ENCODE results near the gene POLR2C. TPM values are rescaled to one million over a fixed set of nuclear protein-coding genes. Genes with fewer than 3 reads are reported as not detected.

POLR2C gene
- total and polyA plus RNA-seq, 2 of the 13 experiments (the other 11 are each of a cell fraction or from before 2014, with no cell fraction given), result 104 to 216 TPM

DNA sequence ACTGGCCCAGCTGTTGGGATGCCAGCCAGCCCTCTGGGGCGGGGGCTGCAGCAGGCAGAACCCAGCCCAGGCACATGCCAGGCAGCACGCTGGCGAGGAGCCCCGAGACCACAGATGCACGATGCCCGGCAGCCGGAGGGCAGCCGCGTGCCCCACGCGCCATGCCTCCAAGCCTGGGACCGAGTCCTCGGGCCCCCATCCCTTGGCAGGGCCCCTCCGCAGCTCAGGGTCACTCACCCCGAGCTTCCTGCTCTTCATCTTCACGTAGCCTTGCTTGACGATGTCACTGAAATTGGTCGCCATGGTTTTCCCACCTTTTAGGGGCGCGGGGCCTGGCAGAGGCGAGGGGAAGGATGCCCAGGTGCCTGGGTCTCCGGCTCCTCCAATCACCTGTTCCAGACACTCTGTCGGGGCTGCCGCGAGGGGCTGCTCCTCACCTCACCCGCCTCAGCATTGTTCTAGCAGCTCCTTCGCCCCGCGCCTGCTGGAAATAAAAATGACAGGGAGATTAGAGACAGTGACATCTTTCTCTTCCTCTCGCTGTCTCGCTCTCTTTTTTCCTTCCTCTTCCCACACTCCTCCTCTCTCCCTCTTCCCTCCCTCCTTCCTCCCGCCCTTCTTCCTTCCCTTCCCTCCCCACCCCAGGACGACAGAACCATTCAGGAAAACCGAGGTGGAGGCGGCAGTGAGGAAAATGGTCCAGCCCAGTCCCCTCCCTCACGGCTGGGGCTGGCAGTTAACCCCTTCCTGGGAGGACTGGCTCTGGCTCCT lies 16.9 kb downstream of the POLR2C start (continued):
- TF ChIP-seq FOXP1 (IDR thresholded peaks at IDR 0.05) (no peak), FOXP1 (CRISPR knock-in tag; IDR thresholded peaks at IDR 0.05) (no peak), ZFP62 (CRISPR knock-in tag; IDR thresholded peaks at IDR 0.05) (no peak), CC2D1A (CRISPR knock-in tag; IDR thresholded peaks at IDR 0.05) (no peak), ZBTB20 (CRISPR knock-in tag; IDR thresholded peaks at IDR 0.05; ENCODE audit: borderline replicate concordance, low read depth) (no peak), BHLHE40 (IDR thresholded peaks at IDR 0.05; ENCODE audit: low read length) (peak; percentile 52; the same call in 1 of the 2 replicates), ZNF354B (CRISPR knock-in tag; IDR thresholded peaks at IDR 0.05) (no peak), ZNF777 (CRISPR knock-in tag; IDR thresholded peaks at IDR 0.05) (peak; percentile 47; the same call in 1 of the 2 replicates), HDAC1 (CRISPR knock-in tag; IDR thresholded peaks at IDR 0.05) (peak; percentile 6; the same call in 1 of the 2 replicates), NCOA1 (CRISPR knock-in tag; IDR thresholded peaks at IDR 0.05) (no peak)
- TF ChIP-seq, protein P1, sequence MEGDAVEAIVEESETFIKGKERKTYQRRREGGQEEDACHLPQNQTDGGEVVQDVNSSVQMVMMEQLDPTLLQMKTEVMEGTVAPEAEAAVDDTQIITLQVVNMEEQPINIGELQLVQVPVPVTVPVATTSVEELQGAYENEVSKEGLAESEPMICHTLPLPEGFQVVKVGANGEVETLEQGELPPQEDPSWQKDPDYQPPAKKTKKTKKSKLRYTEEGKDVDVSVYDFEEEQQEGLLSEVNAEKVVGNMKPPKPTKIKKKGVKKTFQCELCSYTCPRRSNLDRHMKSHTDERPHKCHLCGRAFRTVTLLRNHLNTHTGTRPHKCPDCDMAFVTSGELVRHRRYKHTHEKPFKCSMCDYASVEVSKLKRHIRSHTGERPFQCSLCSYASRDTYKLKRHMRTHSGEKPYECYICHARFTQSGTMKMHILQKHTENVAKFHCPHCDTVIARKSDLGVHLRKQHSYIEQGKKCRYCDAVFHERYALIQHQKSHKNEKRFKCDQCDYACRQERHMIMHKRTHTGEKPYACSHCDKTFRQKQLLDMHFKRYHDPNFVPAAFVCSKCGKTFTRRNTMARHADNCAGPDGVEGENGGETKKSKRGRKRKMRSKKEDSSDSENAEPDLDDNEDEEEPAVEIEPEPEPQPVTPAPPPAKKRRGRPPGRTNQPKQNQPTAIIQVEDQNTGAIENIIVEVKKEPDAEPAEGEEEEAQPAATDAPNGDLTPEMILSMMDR (CRISPR knock-in tag; IDR thresholded peaks at IDR 0.05), result no peak
- TF ChIP-seq, protein P2, sequence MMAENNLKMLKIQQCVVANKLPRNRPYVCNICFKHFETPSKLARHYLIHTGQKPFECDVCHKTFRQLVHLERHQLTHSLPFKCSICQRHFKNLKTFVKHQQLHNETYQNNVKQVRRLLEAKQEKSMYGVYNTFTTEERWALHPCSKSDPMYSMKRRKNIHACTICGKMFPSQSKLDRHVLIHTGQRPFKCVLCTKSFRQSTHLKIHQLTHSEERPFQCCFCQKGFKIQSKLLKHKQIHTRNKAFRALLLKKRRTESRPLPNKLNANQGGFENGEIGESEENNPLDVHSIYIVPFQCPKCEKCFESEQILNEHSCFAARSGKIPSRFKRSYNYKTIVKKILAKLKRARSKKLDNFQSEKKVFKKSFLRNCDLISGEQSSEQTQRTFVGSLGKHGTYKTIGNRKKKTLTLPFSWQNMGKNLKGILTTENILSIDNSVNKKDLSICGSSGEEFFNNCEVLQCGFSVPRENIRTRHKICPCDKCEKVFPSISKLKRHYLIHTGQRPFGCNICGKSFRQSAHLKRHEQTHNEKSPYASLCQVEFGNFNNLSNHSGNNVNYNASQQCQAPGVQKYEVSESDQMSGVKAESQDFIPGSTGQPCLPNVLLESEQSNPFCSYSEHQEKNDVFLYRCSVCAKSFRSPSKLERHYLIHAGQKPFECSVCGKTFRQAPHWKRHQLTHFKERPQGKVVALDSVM (CRISPR knock-in tag; IDR thresholded peaks at IDR 0.05), result no peak
- TF ChIP-seq, protein P3, sequence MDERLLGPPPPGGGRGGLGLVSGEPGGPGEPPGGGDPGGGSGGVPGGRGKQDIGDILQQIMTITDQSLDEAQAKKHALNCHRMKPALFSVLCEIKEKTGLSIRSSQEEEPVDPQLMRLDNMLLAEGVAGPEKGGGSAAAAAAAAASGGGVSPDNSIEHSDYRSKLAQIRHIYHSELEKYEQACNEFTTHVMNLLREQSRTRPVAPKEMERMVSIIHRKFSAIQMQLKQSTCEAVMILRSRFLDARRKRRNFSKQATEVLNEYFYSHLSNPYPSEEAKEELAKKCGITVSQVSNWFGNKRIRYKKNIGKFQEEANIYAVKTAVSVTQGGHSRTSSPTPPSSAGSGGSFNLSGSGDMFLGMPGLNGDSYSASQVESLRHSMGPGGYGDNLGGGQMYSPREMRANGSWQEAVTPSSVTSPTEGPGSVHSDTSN (CRISPR knock-in tag; IDR thresholded peaks at IDR 0.05), result no peak
- TF ChIP-seq, protein P4, sequence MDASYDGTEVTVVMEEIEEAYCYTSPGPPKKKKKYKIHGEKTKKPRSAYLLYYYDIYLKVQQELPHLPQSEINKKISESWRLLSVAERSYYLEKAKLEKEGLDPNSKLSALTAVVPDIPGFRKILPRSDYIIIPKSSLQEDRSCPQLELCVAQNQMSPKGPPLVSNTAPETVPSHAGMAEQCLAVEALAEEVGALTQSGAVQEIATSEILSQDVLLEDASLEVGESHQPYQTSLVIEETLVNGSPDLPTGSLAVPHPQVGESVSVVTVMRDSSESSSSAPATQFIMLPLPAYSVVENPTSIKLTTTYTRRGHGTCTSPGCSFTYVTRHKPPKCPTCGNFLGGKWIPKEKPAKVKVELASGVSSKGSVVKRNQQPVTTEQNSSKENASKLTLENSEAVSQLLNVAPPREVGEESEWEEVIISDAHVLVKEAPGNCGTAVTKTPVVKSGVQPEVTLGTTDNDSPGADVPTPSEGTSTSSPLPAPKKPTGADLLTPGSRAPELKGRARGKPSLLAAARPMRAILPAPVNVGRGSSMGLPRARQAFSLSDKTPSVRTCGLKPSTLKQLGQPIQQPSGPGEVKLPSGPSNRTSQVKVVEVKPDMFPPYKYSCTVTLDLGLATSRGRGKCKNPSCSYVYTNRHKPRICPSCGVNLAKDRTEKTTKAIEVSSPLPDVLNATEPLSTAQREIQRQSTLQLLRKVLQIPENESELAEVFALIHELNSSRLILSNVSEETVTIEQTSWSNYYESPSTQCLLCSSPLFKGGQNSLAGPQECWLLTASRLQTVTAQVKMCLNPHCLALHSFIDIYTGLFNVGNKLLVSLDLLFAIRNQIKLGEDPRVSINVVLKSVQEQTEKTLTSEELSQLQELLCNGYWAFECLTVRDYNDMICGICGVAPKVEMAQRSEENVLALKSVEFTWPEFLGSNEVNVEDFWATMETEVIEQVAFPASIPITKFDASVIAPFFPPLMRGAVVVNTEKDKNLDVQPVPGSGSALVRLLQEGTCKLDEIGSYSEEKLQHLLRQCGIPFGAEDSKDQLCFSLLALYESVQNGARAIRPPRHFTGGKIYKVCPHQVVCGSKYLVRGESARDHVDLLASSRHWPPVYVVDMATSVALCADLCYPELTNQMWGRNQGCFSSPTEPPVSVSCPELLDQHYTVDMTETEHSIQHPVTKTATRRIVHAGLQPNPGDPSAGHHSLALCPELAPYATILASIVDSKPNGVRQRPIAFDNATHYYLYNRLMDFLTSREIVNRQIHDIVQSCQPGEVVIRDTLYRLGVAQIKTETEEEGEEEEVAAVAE (CRISPR knock-in tag; IDR thresholded peaks at IDR 0.05; ENCODE audit: borderline replicate concordance), result no peak
- TF ChIP-seq, protein P5, sequence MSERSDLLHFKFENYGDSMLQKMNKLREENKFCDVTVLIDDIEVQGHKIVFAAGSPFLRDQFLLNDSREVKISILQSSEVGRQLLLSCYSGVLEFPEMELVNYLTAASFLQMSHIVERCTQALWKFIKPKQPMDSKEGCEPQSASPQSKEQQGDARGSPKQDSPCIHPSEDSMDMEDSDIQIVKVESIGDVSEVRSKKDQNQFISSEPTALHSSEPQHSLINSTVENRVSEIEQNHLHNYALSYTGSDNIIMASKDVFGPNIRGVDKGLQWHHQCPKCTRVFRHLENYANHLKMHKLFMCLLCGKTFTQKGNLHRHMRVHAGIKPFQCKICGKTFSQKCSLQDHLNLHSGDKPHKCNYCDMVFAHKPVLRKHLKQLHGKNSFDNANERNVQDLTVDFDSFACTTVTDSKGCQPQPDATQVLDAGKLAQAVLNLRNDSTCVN (CRISPR knock-in tag; IDR thresholded peaks at IDR 0.05; ENCODE audit: borderline replicate concordance), result 0 out of 2 replicates have a peak, but pooled peaks have one; percentile 20
- TF ChIP-seq, protein P6, sequence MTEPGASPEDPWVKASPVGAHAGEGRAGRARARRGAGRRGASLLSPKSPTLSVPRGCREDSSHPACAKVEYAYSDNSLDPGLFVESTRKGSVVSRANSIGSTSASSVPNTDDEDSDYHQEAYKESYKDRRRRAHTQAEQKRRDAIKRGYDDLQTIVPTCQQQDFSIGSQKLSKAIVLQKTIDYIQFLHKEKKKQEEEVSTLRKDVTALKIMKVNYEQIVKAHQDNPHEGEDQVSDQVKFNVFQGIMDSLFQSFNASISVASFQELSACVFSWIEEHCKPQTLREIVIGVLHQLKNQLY (CRISPR knock-in tag; IDR thresholded peaks at IDR 0.05), result no peak
